GM20431 (cell line): ENCODE results near the gene UBN2.

Source experiments
- in situ Hi-C: fragments of 300-500 bp; cut with MseI, MboI; formaldehyde crosslinking; loops from one replicate; pipeline ENCODE4 v1.15.0; 2020; ENCODE audit warnings: low sequenced_read_pairs; ENCODE audit not compliant: unreplicated experiment

Gene UBN2

GRCh38 chr7:139341058-139341775 lies 110.2 kb downstream of the UBN2 start, which contains the start of gene FMC1:
Gene FMC1, plus strand, starts transcription at chr7:139341337. Its CDS starts 48 bp downstream, at chr7:139341385.
- in situ Hi-C loops = no loop called here

- in situ Hi-C loops = no loop called here
Measured at GRCh38 chr7:139341776-139342226, 110.8 kb downstream of the UBN2 start.

GRCh38 chr7:139345042-139345441 lies 114.0 kb downstream of the UBN2 start:
- in situ Hi-C loops = no loop called here

- in situ Hi-C loops = no loop called here
Measured at GRCh38 chr7:139351027-139351426, 120.0 kb downstream of the UBN2 start.

GRCh38 chr7:139354729-139355128 lies 123.7 kb downstream of the UBN2 start:
- in situ Hi-C loops = no loop called here

GRCh38 chr7:139355320-139355719 lies 124.3 kb downstream of the UBN2 start:
- in situ Hi-C loops = no loop called here
